Ovary (tissue), 9 donors: ENCODE measurements around the gene GPR25. TPM values are rescaled to one million over a fixed set of nuclear protein-coding genes. Genes with fewer than 3 reads are reported as not detected.
A peak's percentile ranks its signal among the peaks of the same experiment; 100 is the strongest.

Experiments
- DNase-seq, 5 donors: peaks; one replicate each; pipeline ENCODE4 v3.0.0-alpha.2; 2019 to 2020
- H3K27ac ChIP-seq, 2 donors: fragments of 200-600 bp; one replicate each; pipeline versions ENCODE4 v1.5.1 to v1.8.0; 2019 to 2022
- H3K27me3 ChIP-seq: fragments of 200-600 bp; one replicate; pipeline ENCODE4 v1.8.0; 2022
- H3K36me3 ChIP-seq: fragments of 200-600 bp; sonication (generic); one replicate; pipeline ENCODE4 v1.5.1; 2019
- H3K4me1 ChIP-seq: one replicate; pipeline ENCODE4 v1.8.1; 2013; ENCODE audit warnings: mild to moderate bottlenecking, moderate library complexity; ENCODE audit not compliant: insufficient read depth
- H3K4me3 ChIP-seq: fragments of 200-600 bp; sonication (generic); one replicate; pipeline ENCODE4 v1.5.1; 2017
- H3K9me3 ChIP-seq, 2 donors: fragments of 200-600 bp in 1 of 2; sonication (generic) in 1 of 2; one replicate each; pipeline versions ENCODE4 v1.5.1 to v1.8.1; 2013 to 2019; ENCODE audit warnings: mild to moderate bottlenecking in 1 of 2, moderate library complexity in 1 of 2
- EP300 ChIP-seq: sonication (generic); formaldehyde crosslinking; IDR thresholded peaks from one replicate; pipeline ENCODE4 v1.6.1; 2017; ENCODE audit warnings: antibody characterized with exemption
- POLR2A ChIP-seq: fragments of 450-650 bp; IDR thresholded peaks from one replicate; pipeline ENCODE4 v1.6.1; 2017; ENCODE audit warnings: antibody characterized with exemption, mild to moderate bottlenecking, moderate library complexity
- WGBS, 3 donors: extraction: QIAGEN DNeasy Blood & Tissue Kit in 1 of 3; methylation state at CpG; one replicate each; pipeline versions ENCODE4 v1.1.5 to v1.1.7; 2013 to 2017; 5-methylcytosine and 5-hydroxymethylcytosine counted together
- intact Hi-C, 4 donors: fragments of 100-400 bp; cut with DNase I; formaldehyde crosslinking; loops; one replicate each; pipeline versions ENCODE4 v1.11.0 to v1.15.1; 2022 to 2023
- polyA plus RNA-seq, 2 donors: library from polyadenylated mRNA; stranded (reverse); fragments of 200-250 nt in 1 of 2; fragments of 350-450 nt in 1 of 2; fragmentation: Illumina TruSeq in 1 of 2; extraction: RNeasy Lipid Tissue Mini Kit (QIAGEN cat#74804) in 1 of 2; gene quantifications; one replicate each; pipeline ENCODE4 v1.2.3, GENCODE V29; 2013 to 2014
- total RNA-seq, 7 donors: library from RNA; depleted of rRNA in 2 of 7; stranded (reverse); fragments of >200 nt in 2 of 7; fragmentation: NEBNext Ultra II Directional in 3 of 7; extraction: Animal tissue kit (Norgen Biotek cat#: 25700) in 3 of 7; gene quantifications; one replicate each; pipeline versions ENCODE4 v1.1.0 to v1.2.4, GENCODE V29; 2016 to 2023
- TF ChIP-seq, protein P1 (sequence below), 3 donors: fragments of 450-650 bp in 2 of 3; fragments of 200-600 bp in 1 of 3; IDR thresholded peaks; one replicate each; pipeline versions ENCODE4 v1.5.1 to v1.8.0; 2016 to 2022; ENCODE audit warnings: antibody characterized with exemption in 3 of 3, mild to moderate bottlenecking in 1 of 3
- donor health status: DM: no; HTN: no; CAD: no; lungs with moderate emphysema.
- donor health status: DM: no; HTN: no; CAD: no.
- donor health status: Bipolar disorder and iron deficiency.
- donor health status: DM: yes; HTN: yes; CAD: no.
- donor health status: DM: no; HTN: no; CAD: no.
- donor health status: DM: yes; HTN: yes; CAD: no.

GPR25 gene
- total and polyA plus RNA-seq, 9 donors: 0.06 TPM; not detected in 8

DNA sequence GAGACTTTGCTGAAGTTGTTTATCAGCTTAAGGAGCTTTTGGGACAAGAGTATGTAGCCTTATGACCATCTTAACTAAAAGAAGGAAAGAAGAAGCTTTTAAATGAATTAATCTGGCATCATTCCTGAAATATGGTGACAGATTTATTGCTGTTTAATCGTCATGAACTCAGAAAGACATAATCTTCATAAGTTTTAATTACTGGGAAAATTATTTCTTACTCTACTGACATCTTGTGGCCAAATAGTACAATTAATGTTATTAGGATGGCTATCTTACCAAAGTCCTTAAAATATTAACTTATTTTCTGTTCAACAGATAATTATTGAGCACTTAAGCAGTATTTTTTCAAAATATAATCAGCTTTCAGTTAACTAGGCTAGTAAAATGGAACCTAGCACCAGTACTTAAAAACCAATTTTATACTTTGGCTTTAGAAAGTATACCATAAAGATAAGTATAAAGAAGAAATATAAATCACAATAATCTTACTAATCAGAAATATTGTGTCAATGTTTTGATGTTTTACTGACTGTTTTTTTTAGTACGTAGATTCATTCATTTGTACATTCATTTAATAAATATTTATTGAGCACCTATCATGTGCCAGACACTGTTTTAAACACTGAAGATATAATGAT lies 34.7 kb upstream of the GPR25 start:
- 35 to 37% (median 35%) methylated on average over 2 of the region's 2 CpGs for WGBS, 3 donors
- no peak for TF ChIP-seq EP300
- TF ChIP-seq, protein P1, sequence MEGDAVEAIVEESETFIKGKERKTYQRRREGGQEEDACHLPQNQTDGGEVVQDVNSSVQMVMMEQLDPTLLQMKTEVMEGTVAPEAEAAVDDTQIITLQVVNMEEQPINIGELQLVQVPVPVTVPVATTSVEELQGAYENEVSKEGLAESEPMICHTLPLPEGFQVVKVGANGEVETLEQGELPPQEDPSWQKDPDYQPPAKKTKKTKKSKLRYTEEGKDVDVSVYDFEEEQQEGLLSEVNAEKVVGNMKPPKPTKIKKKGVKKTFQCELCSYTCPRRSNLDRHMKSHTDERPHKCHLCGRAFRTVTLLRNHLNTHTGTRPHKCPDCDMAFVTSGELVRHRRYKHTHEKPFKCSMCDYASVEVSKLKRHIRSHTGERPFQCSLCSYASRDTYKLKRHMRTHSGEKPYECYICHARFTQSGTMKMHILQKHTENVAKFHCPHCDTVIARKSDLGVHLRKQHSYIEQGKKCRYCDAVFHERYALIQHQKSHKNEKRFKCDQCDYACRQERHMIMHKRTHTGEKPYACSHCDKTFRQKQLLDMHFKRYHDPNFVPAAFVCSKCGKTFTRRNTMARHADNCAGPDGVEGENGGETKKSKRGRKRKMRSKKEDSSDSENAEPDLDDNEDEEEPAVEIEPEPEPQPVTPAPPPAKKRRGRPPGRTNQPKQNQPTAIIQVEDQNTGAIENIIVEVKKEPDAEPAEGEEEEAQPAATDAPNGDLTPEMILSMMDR (IDR thresholded peaks at IDR 0.05): peak in 2 of 3 donors; percentile 8
- no peaks in the 10 kb centered on the region for H3K9me3 ChIP-seq
- no peaks in the 10 kb centered on the region for H3K36me3 ChIP-seq
- intact Hi-C loops: no loop called here
- no peaks in the 10 kb centered on the region for H3K27me3 ChIP-seq
- no peak overlapping the region for H3K27ac ChIP-seq
- H3K4me1 ChIP-seq: no peaks in the 10 kb centered on the region
- no peak overlapping the region for H3K4me3 ChIP-seq
- no peak for DNase-seq

DNA sequence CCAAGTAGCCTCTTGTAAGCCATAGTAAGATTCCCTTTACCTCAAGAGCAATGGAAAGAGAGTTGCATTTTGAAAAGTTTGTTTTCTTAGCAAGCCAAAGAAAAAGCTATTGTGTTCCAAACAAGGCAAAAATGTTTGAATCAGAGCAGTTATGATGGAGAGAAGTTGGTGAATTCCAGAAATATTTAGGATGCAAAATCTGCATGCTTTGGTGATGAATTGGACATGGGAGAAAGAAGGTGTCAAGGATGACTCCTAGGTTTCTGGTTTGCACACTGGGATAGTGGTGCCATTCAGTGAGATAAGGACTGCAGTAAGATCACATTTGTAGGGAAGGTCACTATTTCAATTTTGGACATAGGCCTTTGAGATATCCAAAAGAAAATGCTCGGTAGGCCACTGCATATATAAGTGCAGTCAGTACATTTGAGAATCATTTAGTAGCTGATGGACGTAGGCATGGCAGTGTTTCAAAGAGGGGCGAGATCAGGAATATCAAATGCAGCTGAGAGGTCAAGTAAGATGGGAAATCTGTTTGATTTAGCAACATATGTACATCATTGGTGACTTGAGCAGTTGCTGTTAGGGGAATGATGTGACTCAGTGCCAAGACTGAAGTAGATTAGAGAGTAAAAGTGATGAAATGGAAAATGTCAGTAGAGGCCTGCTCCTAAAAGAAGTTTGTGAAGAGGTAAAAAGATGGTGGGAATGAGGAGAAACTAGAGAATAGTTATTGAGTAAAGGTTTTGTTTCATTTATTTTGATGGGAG lies 33.9 kb upstream of the GPR25 start:
- no peaks in the 10 kb centered on the region for H3K4me1 ChIP-seq
- H3K27me3 ChIP-seq: no peaks in the 10 kb centered on the region
- no peak for TF ChIP-seq EP300
- TF ChIP-seq POLR2A: no peak
- TF ChIP-seq, protein P1 (IDR thresholded peaks at IDR 0.05): no peak
- DNase-seq: no peak
- no peak overlapping the region for H3K27ac ChIP-seq
- H3K36me3 ChIP-seq: no peaks in the 10 kb centered on the region
- 77 to 81% (median 78%) methylated on average over 3 of the region's 3 CpGs for WGBS, 3 donors
- intact Hi-C loops: no loop called here
- no peaks in the 10 kb centered on the region for H3K9me3 ChIP-seq
- H3K4me3 ChIP-seq: no peak overlapping the region

DNA sequence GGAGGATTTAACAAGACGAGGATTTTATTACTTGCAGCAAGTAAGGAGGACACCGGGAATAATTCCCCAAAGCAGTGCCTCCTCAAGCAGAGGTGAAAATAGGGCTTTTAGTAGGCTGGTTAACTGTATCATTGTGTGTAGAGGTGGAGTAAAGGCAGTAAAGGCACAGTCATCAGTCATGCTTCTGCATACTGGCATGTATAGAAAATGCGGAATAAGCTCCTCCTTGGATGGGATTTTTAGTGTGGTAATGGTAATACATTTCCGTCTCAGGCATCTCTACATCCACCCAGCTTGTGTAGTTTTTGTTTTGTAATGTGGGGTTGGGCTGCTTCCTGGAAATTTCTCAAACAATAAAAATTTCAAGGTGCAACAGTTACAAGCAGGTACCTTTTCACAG lies 27.4 kb upstream of the GPR25 start:
- H3K36me3 ChIP-seq: no peaks in the 10 kb centered on the region
- no peaks in the 10 kb centered on the region for H3K9me3 ChIP-seq
- H3K27me3 ChIP-seq: no peaks in the 10 kb centered on the region
- DNase-seq: no peak
- no peak overlapping the region for H3K27ac ChIP-seq
- no peak for TF ChIP-seq EP300
- TF ChIP-seq, protein P1 (IDR thresholded peaks at IDR 0.05): no peak
- TF ChIP-seq POLR2A: no peak
- H3K4me1 ChIP-seq: no peaks in the 10 kb centered on the region
- no peak overlapping the region for H3K4me3 ChIP-seq
- WGBS, 3 donors: 89 to 95% (median 94%) methylated on average over 4 of the region's 4 CpGs
- intact Hi-C loops: no loop called here

DNA sequence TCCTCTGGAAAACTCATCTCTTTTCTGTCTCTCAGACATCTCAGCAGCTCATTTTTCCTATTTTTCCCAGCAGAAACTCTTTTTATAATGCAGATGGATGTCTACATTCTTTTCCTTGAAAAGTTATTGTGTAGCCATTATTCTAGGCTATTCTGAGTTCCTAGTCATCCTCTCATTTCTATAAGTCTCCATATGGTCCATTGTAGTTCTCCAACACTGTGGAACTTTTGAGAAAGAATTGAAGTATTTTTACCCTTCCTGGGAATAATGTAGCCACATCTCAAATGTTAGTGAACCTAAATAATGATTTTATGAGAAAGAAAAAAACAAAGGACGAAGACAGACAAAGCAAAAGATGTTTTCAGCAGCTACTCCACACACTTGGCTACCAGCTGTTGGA lies 26.4 kb upstream of the GPR25 start:
- intact Hi-C loops: no loop called here
- H3K36me3 ChIP-seq: no peaks in the 10 kb centered on the region
- no peak for DNase-seq
- H3K27ac ChIP-seq: no peak overlapping the region
- H3K4me3 ChIP-seq: no peak overlapping the region
- H3K27me3 ChIP-seq: no peaks in the 10 kb centered on the region
- TF ChIP-seq, protein P1 (IDR thresholded peaks at IDR 0.05): no peak
- TF ChIP-seq POLR2A: no peak
- TF ChIP-seq EP300: no peak
- no peaks in the 10 kb centered on the region for H3K9me3 ChIP-seq
- H3K4me1 ChIP-seq: no peaks in the 10 kb centered on the region
- WGBS, 3 donors: 45 to 69% (median 59%) methylated on average over 1 of the region's 1 CpG
